ENCODE results near the gene CCR7. TPM values are rescaled to one million over a fixed set of nuclear protein-coding genes. Genes with fewer than 3 reads are reported as not detected.

The CCR7 gene
- total and polyA plus RNA-seq, 2 of the 4 experiments (the other 2 are of a cell fraction) = 0.14 to 0.36 TPM

GRCh38 chr17:40542558-40543411 is 22.5 kb downstream of the CCR7 start (continued):
- TF ChIP-seq CTCF (conservative IDR thresholded peaks at IDR 0.05; ENCODE audit: low read depth, low read length) (no peak), MAFK (IDR thresholded peaks at IDR 0.05; ENCODE audit: low read depth, low read length) (peak; percentile 44; the same call in 1 of the 2 replicates)

Data from IMR-90 (cell line).